Measurements from ENCODE around the gene RCAN2. TPM values are rescaled to one million over a fixed set of nuclear protein-coding genes. Genes with fewer than 3 reads are reported as not detected.

Gene RCAN2
- polyA plus RNA-seq, 1 donor from 2014 or later, result 37.4 TPM

DNA sequence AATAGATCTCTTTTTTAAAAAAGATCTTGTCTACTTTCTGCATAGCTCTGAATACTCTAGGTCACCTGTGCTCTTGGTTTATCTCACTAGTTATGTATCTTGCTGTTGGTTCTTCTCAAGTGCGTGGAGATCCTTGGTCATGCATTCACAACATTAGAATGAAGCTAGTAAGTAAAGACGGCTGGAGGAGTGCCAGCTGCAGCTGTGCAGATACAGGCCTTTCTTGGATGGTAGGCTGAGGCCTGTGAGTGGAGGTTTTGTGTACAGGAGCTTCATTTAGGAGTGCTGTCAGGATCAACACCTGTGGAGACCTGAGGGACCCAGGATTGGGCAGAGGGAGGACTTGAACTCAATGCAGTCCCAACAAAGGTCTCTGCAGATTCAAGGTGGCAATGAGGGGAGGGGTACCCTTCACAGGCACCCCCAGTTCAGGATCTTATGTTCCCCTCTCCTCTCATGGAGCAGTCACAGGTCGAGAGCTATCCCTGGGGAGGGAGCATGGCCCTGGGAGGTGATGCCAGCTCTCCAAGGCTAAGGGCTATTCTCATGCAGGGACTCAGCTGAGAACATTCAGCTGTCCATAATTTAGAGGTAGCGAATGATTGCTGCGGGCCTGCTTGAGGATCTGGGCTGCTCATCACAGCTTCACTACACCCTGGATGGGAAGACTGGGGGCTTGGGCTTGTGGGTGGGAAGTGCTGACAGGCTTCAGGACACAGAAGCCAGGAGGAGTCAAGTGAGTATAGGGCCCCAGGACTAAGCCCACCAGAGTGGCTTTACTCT is 221.6 kb downstream of the RCAN2 start:
- Histone ChIP-seq H2AFZ (ENCODE audit: low read depth, low read length) (no peak overlapping the region), H3K27me3 (ENCODE audit: insufficient read depth, low read depth, low read length) (no peaks in the 10 kb centered on the region), H3K9ac (ENCODE audit: low read length) (no peak overlapping the region), H3K27ac (ENCODE audit: low read length) (no peak overlapping the region), H3K4me3 (ENCODE audit: low read length) (no peak overlapping the region), H3K36me3 (ENCODE audit: insufficient read depth, low read length) (no peaks in the 10 kb centered on the region), H3K9me2 (ENCODE audit: insufficient read depth, low read length) (no peaks in the 10 kb centered on the region), H3F3A (ENCODE audit: insufficient read depth, low read length, poor library complexity, severe bottlenecking) (no peaks in the 10 kb centered on the region), H4K20me1 (ENCODE audit: insufficient read depth) (no peaks in the 10 kb centered on the region), H3K79me2 (replicated peaks; ENCODE audit: insufficient read depth, low read length) (no peaks in the 10 kb centered on the region), H3K4me2 (ENCODE audit: low read length) (no peak overlapping the region), H3K9me3 (ENCODE audit: low read length) (no peaks in the 10 kb centered on the region)
- TF ChIP-seq TAF1 (IDR thresholded peaks at IDR 0.05; ENCODE audit: low read depth), result no peak
- no peak for TF ChIP-seq SMC3 (conservative IDR thresholded peaks at IDR 0.05; ENCODE audit: poor library complexity)

DNA sequence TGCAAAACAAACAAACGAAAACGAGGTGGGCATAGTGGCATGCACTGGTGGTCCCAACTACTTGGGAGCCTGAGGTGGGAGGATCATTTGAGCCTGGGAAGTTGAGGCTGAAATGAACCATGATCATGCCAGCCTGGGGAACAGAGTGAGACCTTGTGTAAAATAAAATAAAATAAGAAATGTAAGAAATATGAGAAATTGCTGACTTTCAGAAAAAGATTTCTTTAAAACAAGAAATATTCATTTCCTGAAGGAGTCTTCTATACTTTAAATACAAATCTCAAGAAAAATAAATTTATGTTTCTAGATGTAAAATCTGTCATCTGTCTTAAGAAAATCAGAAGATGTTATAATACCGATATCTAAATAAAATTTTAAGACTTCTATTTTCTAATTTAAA is 223.7 kb downstream of the RCAN2 start:
- TF ChIP-seq RAD21 (conservative IDR thresholded peaks at IDR 0.05), result no peak
- no peak for TF ChIP-seq MXI1 (conservative IDR thresholded peaks at IDR 0.05; ENCODE audit: poor library complexity, severe bottlenecking)
- no peak for TF ChIP-seq EP300 (conservative IDR thresholded peaks at IDR 0.05; ENCODE audit: poor library complexity, severe bottlenecking)
- no peak for TF ChIP-seq POLR2AphosphoS5 (IDR thresholded peaks at IDR 0.05)
- TF ChIP-seq TAF1 (IDR thresholded peaks at IDR 0.05; ENCODE audit: low read depth), result no peak
- TF ChIP-seq, protein P1, sequence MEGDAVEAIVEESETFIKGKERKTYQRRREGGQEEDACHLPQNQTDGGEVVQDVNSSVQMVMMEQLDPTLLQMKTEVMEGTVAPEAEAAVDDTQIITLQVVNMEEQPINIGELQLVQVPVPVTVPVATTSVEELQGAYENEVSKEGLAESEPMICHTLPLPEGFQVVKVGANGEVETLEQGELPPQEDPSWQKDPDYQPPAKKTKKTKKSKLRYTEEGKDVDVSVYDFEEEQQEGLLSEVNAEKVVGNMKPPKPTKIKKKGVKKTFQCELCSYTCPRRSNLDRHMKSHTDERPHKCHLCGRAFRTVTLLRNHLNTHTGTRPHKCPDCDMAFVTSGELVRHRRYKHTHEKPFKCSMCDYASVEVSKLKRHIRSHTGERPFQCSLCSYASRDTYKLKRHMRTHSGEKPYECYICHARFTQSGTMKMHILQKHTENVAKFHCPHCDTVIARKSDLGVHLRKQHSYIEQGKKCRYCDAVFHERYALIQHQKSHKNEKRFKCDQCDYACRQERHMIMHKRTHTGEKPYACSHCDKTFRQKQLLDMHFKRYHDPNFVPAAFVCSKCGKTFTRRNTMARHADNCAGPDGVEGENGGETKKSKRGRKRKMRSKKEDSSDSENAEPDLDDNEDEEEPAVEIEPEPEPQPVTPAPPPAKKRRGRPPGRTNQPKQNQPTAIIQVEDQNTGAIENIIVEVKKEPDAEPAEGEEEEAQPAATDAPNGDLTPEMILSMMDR (IDR thresholded peaks at IDR 0.05; ENCODE audit: poor library complexity, severe bottlenecking), result no peak
- TF ChIP-seq EZH2 (IDR thresholded peaks at IDR 0.05; ENCODE audit: borderline replicate concordance, insufficient read depth, low read length, poor library complexity, severe bottlenecking), result no peak
- no peak for TF ChIP-seq SMC3 (conservative IDR thresholded peaks at IDR 0.05; ENCODE audit: poor library complexity)
- TF ChIP-seq, protein P2, sequence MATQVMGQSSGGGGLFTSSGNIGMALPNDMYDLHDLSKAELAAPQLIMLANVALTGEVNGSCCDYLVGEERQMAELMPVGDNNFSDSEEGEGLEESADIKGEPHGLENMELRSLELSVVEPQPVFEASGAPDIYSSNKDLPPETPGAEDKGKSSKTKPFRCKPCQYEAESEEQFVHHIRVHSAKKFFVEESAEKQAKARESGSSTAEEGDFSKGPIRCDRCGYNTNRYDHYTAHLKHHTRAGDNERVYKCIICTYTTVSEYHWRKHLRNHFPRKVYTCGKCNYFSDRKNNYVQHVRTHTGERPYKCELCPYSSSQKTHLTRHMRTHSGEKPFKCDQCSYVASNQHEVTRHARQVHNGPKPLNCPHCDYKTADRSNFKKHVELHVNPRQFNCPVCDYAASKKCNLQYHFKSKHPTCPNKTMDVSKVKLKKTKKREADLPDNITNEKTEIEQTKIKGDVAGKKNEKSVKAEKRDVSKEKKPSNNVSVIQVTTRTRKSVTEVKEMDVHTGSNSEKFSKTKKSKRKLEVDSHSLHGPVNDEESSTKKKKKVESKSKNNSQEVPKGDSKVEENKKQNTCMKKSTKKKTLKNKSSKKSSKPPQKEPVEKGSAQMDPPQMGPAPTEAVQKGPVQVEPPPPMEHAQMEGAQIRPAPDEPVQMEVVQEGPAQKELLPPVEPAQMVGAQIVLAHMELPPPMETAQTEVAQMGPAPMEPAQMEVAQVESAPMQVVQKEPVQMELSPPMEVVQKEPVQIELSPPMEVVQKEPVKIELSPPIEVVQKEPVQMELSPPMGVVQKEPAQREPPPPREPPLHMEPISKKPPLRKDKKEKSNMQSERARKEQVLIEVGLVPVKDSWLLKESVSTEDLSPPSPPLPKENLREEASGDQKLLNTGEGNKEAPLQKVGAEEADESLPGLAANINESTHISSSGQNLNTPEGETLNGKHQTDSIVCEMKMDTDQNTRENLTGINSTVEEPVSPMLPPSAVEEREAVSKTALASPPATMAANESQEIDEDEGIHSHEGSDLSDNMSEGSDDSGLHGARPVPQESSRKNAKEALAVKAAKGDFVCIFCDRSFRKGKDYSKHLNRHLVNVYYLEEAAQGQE (IDR thresholded peaks at IDR 0.05; ENCODE audit: borderline replicate concordance), result no peak
- H3K9me2 ChIP-seq (ENCODE audit: insufficient read depth, low read length), result no peaks in the 10 kb centered on the region
- H3K27ac ChIP-seq (ENCODE audit: low read length), result no peak overlapping the region
- no peaks in the 10 kb centered on the region for H3K9me3 ChIP-seq (ENCODE audit: low read length)
- no peak overlapping the region for H3K4me3 ChIP-seq (ENCODE audit: low read length)
- no peak overlapping the region for H3K4me2 ChIP-seq (ENCODE audit: low read length)
- H3K36me3 ChIP-seq (ENCODE audit: insufficient read depth, low read length), result no peaks in the 10 kb centered on the region
- H3K79me2 ChIP-seq (replicated peaks; ENCODE audit: insufficient read depth, low read length), result no peaks in the 10 kb centered on the region
- no peaks in the 10 kb centered on the region for H3K27me3 ChIP-seq (ENCODE audit: insufficient read depth, low read depth, low read length)
- no peaks in the 10 kb centered on the region for H3F3A ChIP-seq (ENCODE audit: insufficient read depth, low read length, poor library complexity, severe bottlenecking)
- H3K9ac ChIP-seq (ENCODE audit: low read length), result no peak overlapping the region
- H2AFZ ChIP-seq (ENCODE audit: low read depth, low read length), result no peak overlapping the region
- no peaks in the 10 kb centered on the region for H4K20me1 ChIP-seq (ENCODE audit: insufficient read depth)
